Suprapubic skin (tissue), 4 donors: ENCODE measurements around the gene CAPN9.

ENCODE experiments used
- CTCF ChIP-seq, 2 donors: fragments of 200-600 bp in 1 of 2; fragments of 450-650 bp in 1 of 2; sonication (generic) in 1 of 2; IDR thresholded peaks; one replicate each; pipeline ENCODE4 v1.5.1; 2016 to 2019; ENCODE audit warnings: antibody characterized with exemption in 2 of 2, mild to moderate bottlenecking in 1 of 2, moderate library complexity in 1 of 2
- POLR2A ChIP-seq, 2 donors: fragments of 450-650 bp; IDR thresholded peaks; one replicate each; pipeline ENCODE4 v1.6.1; 2017; ENCODE audit warnings: antibody characterized with exemption in 2 of 2, mild to moderate bottlenecking in 2 of 2, moderate library complexity in 2 of 2
- POLR2AphosphoS5 ChIP-seq, 3 donors: sonication (generic); formaldehyde crosslinking; IDR thresholded peaks; one replicate each; pipeline ENCODE4 v1.6.1; 2017; ENCODE audit warnings: antibody characterized with exemption in 3 of 3

- TF ChIP-seq CTCF (IDR thresholded peaks at IDR 0.05) = no peak
- TF ChIP-seq POLR2A (IDR thresholded peaks at IDR 0.05) = no peak
- TF ChIP-seq POLR2AphosphoS5 (IDR thresholded peaks at IDR 0.05) = no peak
These were observed 92.0 kb downstream of the CAPN9 start for GRCh38 chr1:230839173-230839572.
